Prostate gland (tissue), 2 donors: ENCODE data around the gene C12orf75. TPM values are rescaled to one million over a fixed set of nuclear protein-coding genes. Genes with fewer than 3 reads are reported as not detected.

Experiments used
- DNase-seq: peaks from one replicate; pipeline ENCODE4 v3.0.0-alpha.2; 2019; ENCODE audit warnings: low spot score
- H3K27ac ChIP-seq, 2 donors: fragments of 200-600 bp; sonication (generic); 2 replicates each; pipeline ENCODE4 v1.5.1; 2017 to 2019
- H3K27me3 ChIP-seq: fragments of 200-600 bp; sonication (generic); replicated peaks from 2 replicates; pipeline ENCODE4 v1.5.1; 2019; ENCODE audit not compliant: insufficient read depth
- H3K36me3 ChIP-seq, 2 donors: fragments of 200-600 bp; sonication (generic); 1 replicate in 1 of 2; 2 replicates in 1 of 2; pipeline versions ENCODE4 v1.5.1 to v1.8.1; 2017 to 2019
- H3K4me1 ChIP-seq: fragments of 200-600 bp; sonication (generic); replicated peaks from 2 replicates; pipeline ENCODE4 v1.5.1; 2019
- H3K4me3 ChIP-seq, 2 donors: fragments of 200-600 bp; sonication (generic); 2 replicates each; pipeline ENCODE4 v1.5.1; 2017 to 2019
- H3K9me3 ChIP-seq: fragments of 200-600 bp; sonication (generic); 2 replicates; pipeline ENCODE4 v1.5.1; 2017
- CTCF ChIP-seq, 4 experiments: fragments of 200-600 bp in 2 of 4; fragments of 450-650 bp in 2 of 4; sonication (generic) in 2 of 4; IDR thresholded peaks; 1 replicate in 3 of 4; 2 replicates in 1 of 4; pipeline ENCODE4 v1.5.1; 2016 to 2019; ENCODE audit warnings: antibody characterized with exemption in 4 of 4, mild to moderate bottlenecking in 2 of 4, moderate library complexity in 2 of 4
- POLR2A ChIP-seq: fragments of 450-650 bp; IDR thresholded peaks from one replicate; pipeline ENCODE4 v1.6.1; 2016; ENCODE audit warnings: antibody characterized with exemption, mild to moderate bottlenecking
- POLR2AphosphoS5 ChIP-seq: sonication (generic); formaldehyde crosslinking; IDR thresholded peaks from one replicate; pipeline ENCODE4 v1.6.1; 2017; ENCODE audit warnings: antibody characterized with exemption
- WGBS: methylation state at CpG from one replicate; pipeline ENCODE4 v1.1.5; 2018; 5-methylcytosine and 5-hydroxymethylcytosine counted together
- intact Hi-C: fragments of 100-400 bp; cut with DNase I; formaldehyde crosslinking; loops from one replicate; pipeline ENCODE4 v1.14.2; 2022
- total RNA-seq, 2 donors: library from RNA; depleted of rRNA; stranded (reverse); fragments of >200 nt; gene quantifications; one replicate each; pipeline ENCODE4 v1.1.0, GENCODE V29; 2016

The C12orf75 gene
- total RNA-seq, 2 donors from 2014 or later: 47.1 to 108 TPM

- Histone ChIP-seq H3K27ac (no peak overlapping the region), H3K9me3 (no peaks in the 10 kb centered on the region), H3K36me3 (no peaks in the 10 kb centered on the region), H3K27me3 (no peaks in the 10 kb centered on the region), H3K4me1 (no peaks in the 10 kb centered on the region), H3K4me3 (no peak overlapping the region)
- TF ChIP-seq POLR2A (no peak), POLR2AphosphoS5 (no peak), CTCF (IDR thresholded peaks at IDR 0.05) (no peak)
- no peak for DNase-seq
- 73% methylated on average over 3 of the region's 3 CpGs for WGBS
- intact Hi-C loops: no loop called here
These were observed 42.0 kb upstream of the C12orf75 start for GRCh38 chr12:105288311-105288996.

- 88% methylated on average over 6 of the region's 6 CpGs for WGBS
- H3K27me3 ChIP-seq: no peaks in the 10 kb centered on the region
- H3K9me3 ChIP-seq: no peaks in the 10 kb centered on the region
- H3K4me3 ChIP-seq: no peak overlapping the region
- no peak for TF ChIP-seq CTCF (IDR thresholded peaks at IDR 0.05)
- no peak for TF ChIP-seq POLR2AphosphoS5
- TF ChIP-seq POLR2A: no peak
- intact Hi-C loops: no loop called here
- DNase-seq: no peak
- no peaks in the 10 kb centered on the region for H3K4me1 ChIP-seq
- no peak overlapping the region for H3K27ac ChIP-seq
- H3K36me3 ChIP-seq: no peaks in the 10 kb centered on the region
These were observed 41.2 kb upstream of the C12orf75 start for GRCh38 chr12:105289114-105289904.

- Histone ChIP-seq H3K27ac (no peak overlapping the region), H3K4me1 (no peaks in the 10 kb centered on the region), H3K9me3 (no peaks in the 10 kb centered on the region), H3K36me3 (no peaks in the 10 kb centered on the region), H3K27me3 (no peaks in the 10 kb centered on the region), H3K4me3 (no peak overlapping the region)
- intact Hi-C loops: no loop called here
- no peak for DNase-seq
- 89% methylated on average over 2 of the region's 2 CpGs for WGBS
- TF ChIP-seq POLR2AphosphoS5 (no peak), POLR2A (no peak), CTCF (IDR thresholded peaks at IDR 0.05) (no peak)
These were observed 39.0 kb upstream of the C12orf75 start for GRCh38 chr12:105291531-105291930.

DNA sequence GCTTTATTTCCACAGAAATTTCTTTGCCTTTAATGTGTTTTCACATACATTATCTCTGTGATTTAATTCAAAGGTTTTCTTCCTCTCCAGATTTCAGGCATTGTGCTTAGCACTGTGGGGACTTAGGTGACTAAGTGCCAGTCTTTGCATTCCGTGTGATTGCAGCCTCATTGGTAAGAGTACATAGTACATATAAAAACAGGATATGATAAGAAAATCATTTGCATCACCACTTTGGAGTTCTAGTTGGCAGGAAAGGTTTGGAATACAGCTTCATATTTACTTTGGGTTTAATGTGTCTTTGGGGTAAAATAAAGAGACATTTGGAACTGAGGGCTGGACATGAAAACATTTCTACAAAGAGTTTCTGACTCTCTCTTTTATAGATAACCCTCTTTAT lies 37.8 kb upstream of the C12orf75 start:
- DNase-seq: no peak
- H3K4me3 ChIP-seq: no peak overlapping the region
- H3K27ac ChIP-seq: no peak overlapping the region
- intact Hi-C loops: no loop called here
- 56% methylated on average over 1 of the region's 1 CpG for WGBS
- no peaks in the 10 kb centered on the region for H3K9me3 ChIP-seq
- no peaks in the 10 kb centered on the region for H3K36me3 ChIP-seq
- no peaks in the 10 kb centered on the region for H3K27me3 ChIP-seq
- no peaks in the 10 kb centered on the region for H3K4me1 ChIP-seq
- TF ChIP-seq POLR2A (no peak), CTCF (IDR thresholded peaks at IDR 0.05) (no peak), POLR2AphosphoS5 (no peak)

- Histone ChIP-seq H3K36me3 (no peaks in the 10 kb centered on the region), H3K27ac (no peak overlapping the region), H3K4me3 (no peak overlapping the region), H3K9me3 (no peaks in the 10 kb centered on the region), H3K27me3 (no peaks in the 10 kb centered on the region), H3K4me1 (no peaks in the 10 kb centered on the region)
- intact Hi-C loops: no loop called here
- DNase-seq: no peak
- TF ChIP-seq POLR2AphosphoS5: no peak
- no peak for TF ChIP-seq CTCF (IDR thresholded peaks at IDR 0.05)
- TF ChIP-seq POLR2A: no peak
These were observed 37.3 kb upstream of the C12orf75 start for GRCh38 chr12:105293187-105293586.
